NCI-H187 treated with DMSO at 0.1 percent for 48 hours (cell line): ENCODE data around the gene GALNT10.

Source experiments
- DNase-seq: peaks from one replicate; lab custom pipeline; 2025; lab: John Stamatoyannopoulos, UW

Gene GALNT10

DNA sequence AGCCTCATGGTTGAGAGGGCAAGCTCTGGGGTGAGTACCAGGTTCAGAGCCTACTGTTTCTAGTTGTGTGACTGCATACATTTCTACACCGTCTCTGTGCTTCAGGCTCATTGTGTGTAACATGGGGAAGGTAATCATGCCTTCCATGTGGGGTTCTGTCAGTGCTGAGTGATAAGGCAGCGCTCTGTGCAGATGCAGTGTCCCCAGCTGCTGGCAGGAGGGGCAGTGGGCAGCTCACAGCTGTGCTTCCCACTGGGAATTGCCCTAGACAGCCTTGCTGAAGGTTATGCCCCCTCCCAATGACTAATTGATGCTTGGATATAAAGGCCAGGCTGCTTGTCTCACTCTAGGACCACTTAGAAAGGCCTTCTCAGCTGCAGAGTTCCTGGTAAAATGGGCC lies 133.5 kb downstream of the GALNT10 start:
- no peak for DNase-seq

GRCh38 chr5:154325566-154325965 lies 135.0 kb downstream of the GALNT10 start:
- DNase-seq: no peak

- no peak for DNase-seq
Observed at GRCh38 chr5:154329062-154329461, 138.5 kb downstream of the GALNT10 start.

- DNase-seq: no peak
Observed at GRCh38 chr5:154329519-154330040, 139.0 kb downstream of the GALNT10 start.

DNA sequence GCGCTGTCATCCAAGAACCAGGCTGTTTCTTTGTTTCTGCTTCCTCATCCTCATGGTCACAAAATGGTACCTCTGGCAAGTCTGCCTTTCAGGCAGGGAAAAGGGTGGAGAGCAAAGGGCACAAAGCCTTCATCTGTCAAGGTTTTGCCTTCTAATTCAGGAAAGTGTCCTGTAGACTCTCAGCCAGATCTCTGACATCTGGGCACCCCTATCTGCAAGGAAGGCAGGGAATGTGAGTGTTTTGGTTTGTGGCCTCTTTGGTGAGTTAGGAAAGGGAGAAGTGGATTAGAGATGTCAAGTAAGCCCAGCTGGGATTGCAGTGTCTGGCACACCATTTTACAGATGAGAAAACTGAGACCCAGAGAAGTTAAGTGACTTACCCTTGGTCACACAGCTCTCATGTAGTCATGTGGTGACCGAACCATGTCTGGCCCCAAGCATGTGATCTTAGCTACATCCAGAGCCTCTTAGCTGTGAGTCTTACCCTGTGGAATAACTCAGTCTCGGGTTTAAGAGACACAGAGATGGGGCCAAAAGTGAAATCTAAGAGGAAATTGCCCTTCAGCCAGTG lies 139.6 kb downstream of the GALNT10 start:
- DNase-seq: no peak

DNA sequence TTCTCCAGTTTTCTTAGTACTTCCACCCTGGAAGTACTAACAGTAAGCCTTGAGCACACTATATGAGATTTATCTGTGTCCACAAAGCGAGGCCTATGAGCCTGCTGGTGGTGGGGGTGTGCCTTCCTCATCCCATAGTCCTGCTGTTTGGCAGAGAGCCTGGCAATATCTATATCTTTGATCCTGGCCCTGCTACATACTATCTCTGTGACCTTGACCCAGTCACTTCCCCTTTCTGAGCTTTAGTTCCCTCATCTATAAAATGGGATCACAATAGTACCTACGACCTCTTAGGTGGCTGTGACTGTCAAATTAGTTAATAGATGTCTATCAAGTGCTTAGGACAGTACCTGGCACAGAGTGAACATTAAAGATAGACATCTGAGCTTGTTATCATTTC lies 140.7 kb downstream of the GALNT10 start:
- no peak for DNase-seq

DNA sequence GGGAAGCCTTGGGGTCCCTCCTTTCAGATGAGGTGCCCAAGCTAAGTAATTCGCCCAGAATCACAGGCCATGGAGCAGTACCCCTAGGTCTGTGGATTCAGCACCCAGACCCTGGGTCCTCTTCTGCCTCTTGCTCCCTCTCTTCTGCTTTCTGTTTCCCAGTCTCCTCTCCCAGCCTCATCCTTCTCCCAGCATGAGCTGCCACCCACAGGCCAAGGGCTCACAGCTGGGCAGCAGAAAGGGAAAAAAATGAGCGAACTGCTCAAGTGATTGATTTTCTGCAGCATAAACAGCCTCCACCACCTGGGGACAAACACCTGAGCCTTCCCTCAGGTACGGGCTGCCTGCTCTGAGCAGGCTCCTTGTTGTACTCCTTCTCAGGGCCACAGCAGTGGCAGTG lies 141.4 kb downstream of the GALNT10 start:
- no peak for DNase-seq

- no peak for DNase-seq
Observed at GRCh38 chr5:154332451-154332850, 141.9 kb downstream of the GALNT10 start.

GRCh38 chr5:154333016-154333415 lies 142.5 kb downstream of the GALNT10 start:
- no peak for DNase-seq

GRCh38 chr5:154334406-154335064 lies 144.0 kb downstream of the GALNT10 start:
- DNase-seq: no peak

DNA sequence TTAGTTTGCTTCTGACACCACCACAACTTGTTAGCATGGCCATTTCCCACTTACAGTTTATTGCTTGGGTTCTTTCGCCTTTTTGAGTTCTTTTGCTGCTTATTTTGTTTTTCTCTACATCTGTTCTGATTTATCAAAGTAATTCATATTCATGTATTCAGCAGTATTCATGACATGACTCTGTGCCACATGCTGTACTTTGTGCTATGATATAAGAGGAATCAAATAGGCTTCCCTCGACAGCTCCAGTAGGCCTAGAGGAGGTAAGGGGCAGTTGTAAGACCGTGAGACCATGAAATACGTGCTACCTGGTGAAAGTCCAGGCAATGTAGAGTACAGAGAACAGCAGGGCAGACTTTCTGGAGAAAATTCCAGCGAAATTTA lies 144.5 kb downstream of the GALNT10 start:
- no peak for DNase-seq

GRCh38 chr5:154341620-154342019 lies 151.1 kb downstream of the GALNT10 start:
- DNase-seq: no peak

- DNase-seq: no peak
Observed at GRCh38 chr5:154342211-154342610, 151.7 kb downstream of the GALNT10 start.

DNA sequence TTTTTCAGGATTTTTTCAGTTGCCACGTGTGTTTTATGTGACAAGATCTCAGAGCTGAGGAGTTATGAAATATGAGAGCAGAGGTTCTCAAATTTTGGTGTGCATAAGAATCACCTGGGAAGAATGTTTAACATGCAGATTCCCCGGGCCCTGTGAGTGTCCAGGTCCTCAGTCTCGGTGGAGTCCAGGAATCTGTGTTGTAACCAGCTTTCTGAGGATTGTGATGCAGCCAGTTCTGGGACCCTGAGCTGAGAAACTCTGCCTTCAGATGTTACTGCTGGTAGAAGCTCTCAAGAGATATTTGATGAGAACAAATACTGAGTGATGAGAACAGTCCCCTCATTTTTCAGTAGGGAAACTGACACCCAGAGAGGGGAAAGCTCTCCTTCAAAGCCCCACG lies 152.4 kb downstream of the GALNT10 start:
- no peak for DNase-seq

GRCh38 chr5:154344461-154344860 lies 153.9 kb downstream of the GALNT10 start:
- DNase-seq: no peak

- DNase-seq: no peak
Observed at GRCh38 chr5:154345255-154345952, 154.9 kb downstream of the GALNT10 start.

- no peak for DNase-seq
Observed at GRCh38 chr5:154346427-154346826, 155.9 kb downstream of the GALNT10 start.

DNA sequence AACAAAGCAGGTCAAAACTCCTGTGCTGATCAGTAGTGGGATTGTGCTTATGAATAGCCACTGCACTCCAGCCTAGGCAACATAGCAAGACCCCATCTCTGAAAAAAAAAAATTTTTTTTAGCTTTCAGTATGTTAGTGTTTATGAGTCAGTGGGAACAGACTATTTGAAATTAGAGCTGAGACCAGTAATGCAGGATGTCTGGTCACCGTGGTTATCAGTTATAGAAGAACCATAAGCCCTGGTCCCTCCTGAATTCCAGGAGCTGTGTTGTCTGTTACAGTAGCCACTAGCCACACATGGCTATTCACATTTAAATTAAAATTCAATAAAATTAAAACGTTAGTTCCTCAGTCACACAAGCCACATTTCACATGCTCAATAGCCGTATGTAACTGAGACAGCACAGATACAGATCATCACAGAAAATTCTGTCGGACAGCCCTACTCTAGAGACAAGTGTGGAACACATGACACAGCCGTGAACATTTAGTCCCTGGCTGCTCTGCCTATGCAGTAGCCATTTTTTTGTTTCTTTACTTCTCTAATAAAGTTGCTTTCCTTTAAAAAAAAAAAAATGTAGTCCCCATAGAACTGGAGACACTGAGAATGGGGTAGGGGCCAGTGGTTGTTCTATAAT lies 159.2 kb downstream of the GALNT10 start:
- DNase-seq: no peak

DNA sequence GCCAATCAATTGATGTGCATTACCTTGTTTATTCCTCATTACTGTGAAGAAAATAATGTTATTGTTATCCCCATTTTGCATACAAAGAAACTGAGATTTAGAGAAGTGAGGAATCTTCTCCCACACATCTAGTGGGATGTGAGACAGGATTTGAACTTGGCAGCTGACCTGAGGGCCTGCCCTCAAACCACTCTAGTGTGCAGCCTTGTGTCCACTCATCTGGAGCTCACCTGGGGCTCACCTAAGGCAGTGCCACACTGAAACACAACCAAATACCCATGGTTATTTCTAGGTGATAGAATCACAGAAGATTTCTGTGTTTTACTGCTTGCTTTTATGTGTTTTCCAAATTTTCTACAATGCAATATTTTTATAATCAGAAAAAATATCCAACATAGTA lies 160.6 kb downstream of the GALNT10 start:
- no peak for DNase-seq

- DNase-seq: no peak
Observed at GRCh38 chr5:154351566-154351965, 161.0 kb downstream of the GALNT10 start.

DNA sequence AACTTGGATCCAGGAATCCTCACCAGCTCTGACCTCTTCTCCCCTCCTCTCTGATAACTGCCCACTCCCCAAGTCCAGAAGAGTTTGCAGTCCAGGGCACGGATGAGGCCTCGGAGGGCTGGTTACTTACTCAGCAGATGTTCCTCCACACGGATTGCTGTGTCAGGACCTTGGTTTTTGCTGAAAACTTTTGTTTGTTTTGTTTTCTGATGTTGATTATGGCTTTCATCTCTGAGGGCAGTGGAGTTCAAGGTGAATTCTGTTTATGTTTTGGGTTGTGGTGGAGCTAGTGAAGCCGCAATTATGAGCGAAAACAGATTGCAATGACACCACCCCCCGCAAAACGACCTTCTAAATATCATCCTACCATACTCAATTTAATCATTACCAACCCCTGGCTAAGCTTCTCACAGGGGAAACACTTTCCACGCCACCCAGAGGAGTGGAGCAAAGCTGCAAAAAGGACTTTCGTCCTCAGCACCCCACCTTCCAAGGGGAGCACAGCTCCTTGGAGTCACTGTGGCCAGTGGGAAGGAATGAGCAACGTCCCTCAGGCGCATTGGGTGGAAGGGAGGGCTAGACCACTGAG lies 162.5 kb downstream of the GALNT10 start:
- no peak for DNase-seq

DNA sequence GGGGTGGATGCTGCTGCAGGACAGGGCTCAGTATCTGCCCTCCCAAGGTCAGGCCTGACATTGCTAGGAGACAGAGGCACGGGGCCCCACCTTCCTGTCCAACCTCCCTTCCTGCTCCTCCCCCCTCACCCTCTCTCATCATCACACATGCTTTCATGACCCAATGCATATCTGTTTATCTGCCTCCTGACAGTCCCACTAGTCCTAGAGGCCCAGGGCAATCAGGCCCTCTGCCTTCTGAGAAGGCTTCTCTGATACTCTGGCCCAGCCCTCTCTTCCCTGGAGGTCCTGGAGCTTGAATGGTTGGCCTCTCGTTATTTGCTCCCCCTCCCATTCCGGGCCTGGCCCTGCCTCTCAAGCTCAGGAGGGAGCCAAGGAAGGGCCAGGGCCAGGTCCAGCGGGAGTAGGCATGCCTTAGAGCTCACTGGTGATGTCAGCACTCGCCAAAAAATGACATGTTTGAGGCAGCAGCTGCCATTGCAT lies 164.6 kb downstream of the GALNT10 start:
- DNase-seq: no peak
